C4-2B (cell line): Measurements from ENCODE around the gene NELL1.

Experiments
- ZFX ChIP-seq: fragments of 450-650 bp; IDR thresholded peaks from 2 replicates; pipeline ENCODE4 v1.6.1; 2017
- TF ChIP-seq, protein P1 (sequence below): fragments of 450-650 bp; conservative IDR thresholded peaks from 2 replicates; pipeline ENCODE4 v1.5.1; 2017; ENCODE audit warnings: mild to moderate bottlenecking

DNA sequence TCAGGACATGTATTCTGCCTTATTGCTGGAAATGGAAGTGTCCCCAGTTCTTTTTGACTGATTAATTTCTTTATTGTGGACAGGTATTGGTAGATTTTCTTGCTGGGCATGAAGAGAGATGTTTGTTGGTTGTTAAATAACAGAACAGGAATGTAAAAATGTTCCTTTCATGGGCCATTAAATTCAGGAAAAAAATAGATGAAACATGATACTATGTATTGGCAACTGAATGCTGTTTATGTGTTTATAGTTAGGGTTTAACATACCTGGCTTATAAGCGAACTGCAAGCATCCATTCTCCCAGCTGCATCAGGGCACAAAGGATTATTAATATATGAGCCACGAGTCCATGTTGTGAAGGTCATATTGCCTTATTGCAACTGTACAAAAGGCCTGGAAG is 368.5 kb downstream of the NELL1 start:
- TF ChIP-seq, protein P1, sequence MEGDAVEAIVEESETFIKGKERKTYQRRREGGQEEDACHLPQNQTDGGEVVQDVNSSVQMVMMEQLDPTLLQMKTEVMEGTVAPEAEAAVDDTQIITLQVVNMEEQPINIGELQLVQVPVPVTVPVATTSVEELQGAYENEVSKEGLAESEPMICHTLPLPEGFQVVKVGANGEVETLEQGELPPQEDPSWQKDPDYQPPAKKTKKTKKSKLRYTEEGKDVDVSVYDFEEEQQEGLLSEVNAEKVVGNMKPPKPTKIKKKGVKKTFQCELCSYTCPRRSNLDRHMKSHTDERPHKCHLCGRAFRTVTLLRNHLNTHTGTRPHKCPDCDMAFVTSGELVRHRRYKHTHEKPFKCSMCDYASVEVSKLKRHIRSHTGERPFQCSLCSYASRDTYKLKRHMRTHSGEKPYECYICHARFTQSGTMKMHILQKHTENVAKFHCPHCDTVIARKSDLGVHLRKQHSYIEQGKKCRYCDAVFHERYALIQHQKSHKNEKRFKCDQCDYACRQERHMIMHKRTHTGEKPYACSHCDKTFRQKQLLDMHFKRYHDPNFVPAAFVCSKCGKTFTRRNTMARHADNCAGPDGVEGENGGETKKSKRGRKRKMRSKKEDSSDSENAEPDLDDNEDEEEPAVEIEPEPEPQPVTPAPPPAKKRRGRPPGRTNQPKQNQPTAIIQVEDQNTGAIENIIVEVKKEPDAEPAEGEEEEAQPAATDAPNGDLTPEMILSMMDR: no peak
- no peak for TF ChIP-seq ZFX
